Hepatocyte (in vitro differentiated cells): ENCODE measurements around the gene METRNL. TPM values are rescaled to one million over a fixed set of nuclear protein-coding genes. Genes with fewer than 3 reads are reported as not detected.

ENCODE experiments used
- DNase-seq: peaks from one replicate; pipeline ENCODE4 v3.0.0-alpha.2; 2016; ENCODE audit warnings: low spot score
- H2AFZ ChIP-seq: fragments of 200-600 bp; sonication (generic); 2 replicates; pipeline ENCODE4 v1.6.0; 2016; ENCODE audit warnings: antibody characterized with exemption, mild to moderate bottlenecking
- H3K27ac ChIP-seq: fragments of 200-600 bp; sonication (generic); 2 replicates; pipeline ENCODE4 v1.5.1; 2016; ENCODE audit warnings: mild to moderate bottlenecking
- H3K27me3 ChIP-seq: fragments of 200-600 bp; sonication (generic); 2 replicates; pipeline ENCODE4 v1.6.1; 2016
- H3K36me3 ChIP-seq: fragments of 200-600 bp; sonication (generic); replicated peaks from 2 replicates; pipeline ENCODE4 v1.5.1; 2016; ENCODE audit warnings: low read depth; ENCODE audit not compliant: insufficient read depth
- H3K4me1 ChIP-seq: fragments of 200-600 bp; sonication (generic); 2 replicates; pipeline ENCODE4 v1.5.1; 2016; ENCODE audit warnings: mild to moderate bottlenecking, moderate library complexity; ENCODE audit not compliant: insufficient read depth
- H3K4me2 ChIP-seq: fragments of 200-600 bp; sonication (generic); 2 replicates; pipeline ENCODE4 v1.6.0; 2016
- H3K4me3 ChIP-seq: fragments of 200-600 bp; sonication (generic); 2 replicates; pipeline ENCODE4 v1.5.1; 2016; ENCODE audit warnings: mild to moderate bottlenecking
- H3K79me2 ChIP-seq: fragments of 200-600 bp; sonication (generic); 2 replicates; pipeline ENCODE4 v1.6.0; 2017; ENCODE audit warnings: mild to moderate bottlenecking
- H3K9me2 ChIP-seq: fragments of 200-600 bp; sonication (generic); replicated peaks from 2 replicates; pipeline ENCODE4 v1.6.0; 2017; ENCODE audit warnings: mild to moderate bottlenecking; ENCODE audit not compliant: insufficient read depth
- H3K9me3 ChIP-seq: fragments of 200-600 bp; sonication (generic); 2 replicates; pipeline ENCODE4 v1.5.1; 2016; ENCODE audit warnings: low read depth, mild to moderate bottlenecking
- H4K20me1 ChIP-seq: fragments of 200-600 bp; sonication (generic); 2 replicates; pipeline ENCODE4 v1.6.0; 2016; ENCODE audit warnings: mild to moderate bottlenecking; ENCODE audit not compliant: insufficient read depth, poor library complexity, severe bottlenecking
- CTCF ChIP-seq: fragments of 200-600 bp; sonication (generic); IDR thresholded peaks from 2 replicates; pipeline ENCODE4 v1.5.1; 2016; ENCODE audit warnings: antibody characterized with exemption, mild to moderate bottlenecking; ENCODE audit not compliant: poor library complexity
- EZH2 ChIP-seq: fragments of 200-600 bp; sonication (generic); IDR thresholded peaks from 2 replicates; pipeline ENCODE4 v1.6.1; 2016; ENCODE audit warnings: antibody characterized with exemption, mild to moderate bottlenecking, borderline replicate concordance
- EZH2phosphoT487 ChIP-seq: fragments of 200-600 bp; sonication (generic); IDR thresholded peaks from one replicate; pipeline ENCODE4 v1.6.1; 2018; ENCODE audit warnings: antibody characterized with exemption, mild to moderate bottlenecking, low read depth, moderate library complexity; ENCODE audit not compliant: unreplicated experiment, severe bottlenecking
- WGBS: methylation state at CpG from one replicate; pipeline ENCODE4 v1.1.6; 2016; ENCODE audit warnings: low lambda C conversion rate; ENCODE audit errors: missing lambda C conversion rate; 5-methylcytosine and 5-hydroxymethylcytosine counted together
- polyA plus RNA-seq: library from polyadenylated mRNA; unstranded; fragments of >200 nt; fragmentation: Nextera tagmentation; extraction: Ambion mirVana; gene quantifications from 2 replicates; pipeline ENCODE4 v1.2.1, GENCODE V29; 2016
- total RNA-seq: library from RNA; depleted of rRNA; stranded (reverse); fragments of >200 nt; gene quantifications from 2 replicates; pipeline ENCODE4 v1.2.3, GENCODE V29; 2014

METRNL gene
- total and polyA plus RNA-seq, 2 experiments from 2014 or later: 97.2 to 164 TPM

DNA sequence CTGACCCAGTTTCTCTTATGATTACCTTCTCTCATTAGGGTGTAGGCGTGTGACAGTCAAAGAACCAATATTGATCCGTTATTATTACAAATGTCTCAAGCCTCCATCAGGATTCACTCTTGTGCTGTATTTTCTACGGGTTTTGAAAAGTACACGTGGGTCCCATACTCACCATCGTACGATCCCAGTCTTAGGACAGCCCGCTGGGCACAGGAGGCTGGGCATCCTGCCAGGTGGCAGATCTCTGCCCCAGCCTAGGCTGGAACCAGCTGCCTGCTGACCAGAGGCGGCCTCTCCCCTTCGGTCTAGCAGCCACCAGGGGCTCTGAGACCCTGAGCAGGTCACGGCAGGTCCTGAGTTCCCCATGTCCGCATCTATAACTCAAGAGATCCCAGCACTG, 2.0 kb upstream of the METRNL start:
- peaks cover 21% of the 10 kb centered on the region for H3K79me2 ChIP-seq
- peaks cover 4% of the 10 kb centered on the region for H4K20me1 ChIP-seq
- H3K4me3 ChIP-seq: no peak overlapping the region
- H3K27ac ChIP-seq: no peak overlapping the region
- H3K9me3 ChIP-seq: no peaks in the 10 kb centered on the region
- no peaks in the 10 kb centered on the region for H3K9me2 ChIP-seq
- peaks cover 15% of the 10 kb centered on the region for H3K27me3 ChIP-seq
- no peak overlapping the region for H2AFZ ChIP-seq
- H3K36me3 ChIP-seq: no peaks in the 10 kb centered on the region
- H3K4me1 ChIP-seq: peaks cover 16% of the 10 kb centered on the region
- TF ChIP-seq EZH2: no peak
- TF ChIP-seq CTCF: no peak
- TF ChIP-seq EZH2phosphoT487: no peak
- no peak overlapping the region for H3K4me2 ChIP-seq
- 81% methylated on average over 11 of the region's 11 CpGs for WGBS
- DNase-seq: no peak

DNA sequence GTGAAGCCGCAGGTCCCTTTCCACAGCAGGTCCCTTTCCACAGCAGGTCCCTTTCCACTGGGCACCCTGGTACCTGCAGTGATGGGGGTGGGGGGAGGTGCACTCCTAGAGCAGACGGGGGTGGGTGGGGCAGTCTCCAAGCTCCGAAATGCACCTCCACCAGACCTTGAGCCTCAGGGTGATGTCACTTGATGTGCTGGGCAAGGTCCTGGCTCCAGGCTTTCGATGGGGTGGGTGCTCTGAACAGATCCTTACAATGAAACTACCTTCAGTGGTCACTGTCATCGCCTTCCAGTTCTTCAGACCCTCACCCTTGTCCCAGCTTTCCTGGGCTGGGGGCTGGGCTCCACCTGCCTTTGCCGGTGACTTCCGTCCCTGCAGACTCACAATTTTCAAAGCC, 1.5 kb upstream of the METRNL start:
- Histone ChIP-seq H3K4me1 (peaks cover 22% of the 10 kb centered on the region), H3K4me2 (peak overlapping the region; percentile 99), H3K9me2 (no peaks in the 10 kb centered on the region), H4K20me1 (peaks cover 10% of the 10 kb centered on the region), H3K4me3 (no peak overlapping the region), H2AFZ (no peak overlapping the region), H3K9me3 (no peaks in the 10 kb centered on the region), H3K36me3 (no peaks in the 10 kb centered on the region), H3K79me2 (peaks cover 26% of the 10 kb centered on the region), H3K27ac (no peak overlapping the region), H3K27me3 (peaks cover 15% of the 10 kb centered on the region)
- TF ChIP-seq EZH2 (no peak), EZH2phosphoT487 (no peak), CTCF (no peak)
- 60% methylated on average over 7 of the region's 7 CpGs for WGBS
- no peak for DNase-seq

DNA sequence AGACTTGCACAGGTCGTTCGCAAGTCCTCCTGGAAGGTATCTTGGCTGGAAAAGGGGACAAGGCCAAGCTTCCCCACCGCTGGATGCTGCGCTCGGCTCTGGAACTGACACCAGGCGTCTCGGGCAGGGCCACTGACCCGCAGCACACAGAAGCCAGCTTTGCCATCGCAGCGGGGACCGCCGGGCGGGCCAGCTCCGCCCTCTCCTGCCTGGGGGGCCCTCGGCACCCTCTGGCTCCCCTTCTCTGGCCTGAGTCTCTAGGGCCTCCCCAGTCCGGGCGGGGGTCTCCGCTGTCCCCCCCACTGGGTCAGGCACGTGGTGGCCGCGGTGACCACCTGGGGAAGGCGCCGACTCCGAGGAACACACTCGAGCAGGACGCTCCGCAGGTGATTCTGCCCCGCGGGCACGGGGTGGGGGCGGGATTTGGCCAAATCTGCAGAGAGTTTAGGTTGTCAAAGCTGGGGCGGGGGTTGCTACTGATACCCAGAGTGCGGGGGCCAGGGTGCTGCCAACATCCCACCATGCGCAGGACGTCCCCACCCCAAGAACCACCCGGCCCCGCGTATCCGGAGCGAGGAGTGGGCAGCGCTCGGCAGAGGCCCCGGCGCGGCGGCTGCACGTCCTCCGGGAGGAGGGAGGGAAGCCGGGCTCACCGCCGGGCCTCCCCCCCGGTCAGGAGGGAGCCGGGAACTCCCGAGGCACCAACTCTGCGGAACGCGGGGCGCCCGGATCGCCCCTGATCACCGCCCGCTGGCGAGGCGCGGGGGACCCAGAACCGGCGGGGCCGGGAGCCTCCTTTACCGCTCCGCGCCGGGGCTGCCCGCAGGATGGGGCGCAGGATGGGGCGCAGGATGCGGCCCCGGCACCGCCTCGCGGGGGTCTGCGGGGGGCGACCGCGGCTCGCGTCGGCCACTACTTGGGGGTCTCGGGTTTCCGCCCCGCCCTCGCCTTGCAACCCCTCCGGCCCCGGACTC, 744 bp upstream of the METRNL start:
- peaks cover 13% of the 10 kb centered on the region for H4K20me1 ChIP-seq
- peak overlapping the region; percentile 77 for H3K4me3 ChIP-seq
- no peaks in the 10 kb centered on the region for H3K9me3 ChIP-seq
- peak overlapping the region; percentile 99 for H3K4me2 ChIP-seq
- DNase-seq: peak; percentile 58
- peaks cover 29% of the 10 kb centered on the region for H3K79me2 ChIP-seq
- no peak overlapping the region for H3K27ac ChIP-seq
- no peaks in the 10 kb centered on the region for H3K9me2 ChIP-seq
- TF ChIP-seq EZH2: peak; percentile 38
- TF ChIP-seq CTCF: no peak
- peak; percentile 27 for TF ChIP-seq EZH2phosphoT487
- H3K36me3 ChIP-seq: no peaks in the 10 kb centered on the region
- WGBS: 3% methylated on average over 29 of the region's 93 CpGs
- peak overlapping the region; percentile 67 for H2AFZ ChIP-seq
- H3K27me3 ChIP-seq: peaks cover 15% of the 10 kb centered on the region
- peaks cover 27% of the 10 kb centered on the region for H3K4me1 ChIP-seq
